HL-60/S4 treated with retinoic acid at 250 ng/mL for 4 days and 3 days (cell line): ENCODE data around the gene SSX2.
"Not testable (repeated sequence)": the region's sequence is repeated elsewhere in the genome, so short reads cannot be mapped to it uniquely, and the experiment has no call there.

Source experiments
- in situ Hi-C: fragments of 300-500 bp; cut with MboI; formaldehyde crosslinking; loops from 2 replicates; pipeline ENCODE4 v1.7.0; 2022; ENCODE audit warnings: low sequenced_read_pairs

The SSX2 gene

DNA sequence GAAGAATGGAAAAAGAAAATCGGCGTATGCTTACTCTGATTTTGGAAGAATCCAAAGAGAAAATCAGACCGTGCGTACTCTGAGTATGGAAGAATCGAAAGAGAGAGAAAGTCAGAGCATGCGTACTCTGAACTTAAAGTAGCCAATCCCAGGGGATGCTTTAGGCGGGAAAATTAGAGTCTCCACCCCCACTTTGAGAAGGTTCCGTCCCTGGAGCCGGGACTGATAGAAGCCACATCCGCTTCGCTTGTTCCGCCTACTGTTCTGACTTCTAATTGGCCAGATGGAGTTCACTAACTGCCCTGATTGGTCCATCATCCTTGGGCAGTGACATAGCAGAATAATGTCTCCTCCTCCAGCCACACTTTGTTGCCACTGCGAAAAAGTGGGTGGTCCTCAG, at the start of gene SSX2:
TSS of gene SSX2 (minus strand) at position 101 of the 400 bp plus-strand sequence. CDS start 1,429 bp downstream, outside the sequence.
- in situ Hi-C loops = not testable (repeated sequence)

- in situ Hi-C loops = not testable (repeated sequence)
These were observed 44.0 kb upstream of the SSX2 start, which contains the start of gene SSX2B for GRCh38 chrX:52750952-52751351. TSS of gene SSX2B (plus strand) at chrX:52751252. CDS start at chrX:52752681, 1,429 bp downstream.

- in situ Hi-C loops = not testable (repeated sequence)
These were observed 14.9 kb downstream of the SSX2 start for GRCh38 chrX:52692034-52692433.

DNA sequence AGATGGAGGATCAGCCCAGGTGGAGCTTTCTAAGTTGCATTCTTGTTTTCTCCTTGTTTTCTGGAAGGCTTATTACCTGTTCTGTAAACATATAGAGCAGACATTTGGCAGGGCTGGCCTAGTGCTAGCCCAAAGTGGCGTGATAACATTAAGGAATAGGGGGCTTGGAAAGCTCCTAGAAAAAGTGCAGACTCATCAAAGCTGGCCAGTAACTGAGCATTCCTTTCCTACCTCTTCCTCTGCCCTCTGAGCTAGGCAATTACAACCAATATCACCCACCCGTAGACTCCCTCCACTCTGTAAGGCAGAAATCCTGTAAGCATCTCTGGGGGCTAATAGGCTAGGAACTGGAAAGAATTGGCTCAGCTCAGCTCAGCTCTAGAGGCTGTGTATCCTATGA, 44.8 kb downstream of the SSX2 start:
- in situ Hi-C loops = not testable (repeated sequence)

DNA sequence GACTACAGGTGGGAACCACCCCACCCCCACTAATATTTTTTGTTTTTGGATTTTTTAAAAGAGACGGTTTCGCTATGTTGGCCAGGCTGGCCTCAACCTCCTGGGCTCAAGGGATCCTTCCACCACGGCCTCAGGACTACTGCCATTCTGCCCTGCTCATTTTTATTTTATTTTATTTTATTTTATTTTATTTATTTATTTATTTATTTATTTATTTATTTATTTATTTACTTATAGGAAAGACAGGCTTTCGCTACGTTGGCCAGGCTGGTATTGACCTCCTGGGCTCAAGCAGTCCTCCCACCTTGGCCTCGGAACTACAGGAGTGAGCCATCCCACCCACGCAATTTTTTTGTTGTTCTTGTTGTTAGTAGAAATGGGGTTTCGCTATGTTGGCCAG, 51.5 kb downstream of the SSX2 start:
- in situ Hi-C loops = not testable (repeated sequence)

- in situ Hi-C loops = not testable (repeated sequence)
These were observed 52.2 kb downstream of the SSX2 start, which contains the start of gene SSX7 for GRCh38 chrX:52654800-52655199. TSS of gene SSX7 (minus strand) at chrX:52654900. CDS start at chrX:52653472, 1,428 bp downstream.

GRCh38 chrX:52650676-52651075, 56.3 kb downstream of the SSX2 start:
- in situ Hi-C loops = not testable (repeated sequence)

- in situ Hi-C loops = not testable (repeated sequence)
These were observed 58.0 kb downstream of the SSX2 start for GRCh38 chrX:52648956-52649355.
